Kidney (tissue), 14 donors: ENCODE data around the gene COL15A1. TPM values are rescaled to one million over a fixed set of nuclear protein-coding genes. Genes with fewer than 3 reads are reported as not detected.

Experiments used
- DNase-seq, 5 donors: peaks; one replicate each; pipeline ENCODE4 v3.0.0-alpha.2; 2013 to 2020
- FAIRE-seq: peaks from 2 replicates; lab custom pipeline; 2012; peaks lifted over from hg19 to GRCh38; lab: Jason Lieb, UNC
- H3K27ac ChIP-seq, 2 donors: one replicate each; pipeline ENCODE4 v1.7.0; 2013; ENCODE audit warnings: low read depth in 2 of 2, low read length in 2 of 2, inconsistent platforms in 1 of 2
- H3K27me3 ChIP-seq: one replicate; pipeline ENCODE4 v1.7.1; 2013; ENCODE audit warnings: low read length, inconsistent platforms; ENCODE audit not compliant: control insufficient read depth, insufficient read depth
- H3K36me3 ChIP-seq, 3 donors: one replicate each; pipeline versions ENCODE4 v1.7.0 to v1.7.1; 2013; ENCODE audit warnings: low read length in 3 of 3, control low read depth in 1 of 3, inconsistent platforms in 1 of 3; ENCODE audit not compliant: insufficient read depth in 3 of 3, control insufficient read depth in 2 of 3
- H3K4me1 ChIP-seq, 3 donors: one replicate each; pipeline versions ENCODE4 v1.7.0 to v1.7.1; 2013; ENCODE audit warnings: low read length in 3 of 3, inconsistent platforms in 1 of 3, low read depth in 1 of 3; ENCODE audit not compliant: control insufficient read depth in 2 of 3, insufficient read depth in 2 of 3
- H3K4me3 ChIP-seq, 3 donors: one replicate each; pipeline versions ENCODE4 v1.7.0 to v1.8.1; 2013; ENCODE audit warnings: low read length in 3 of 3, control low read depth in 1 of 3, inconsistent platforms in 1 of 3
- H3K9ac ChIP-seq, 3 donors: one replicate each; pipeline versions ENCODE4 v1.7.0 to v1.7.1; 2013; ENCODE audit warnings: low read length in 3 of 3, control low read depth in 1 of 3, inconsistent platforms in 1 of 3
- H3K9me3 ChIP-seq, 3 donors: one replicate each; pipeline versions ENCODE4 v1.7.0 to v1.7.1; 2013; ENCODE audit warnings: low read length in 3 of 3, control low read depth in 1 of 3, inconsistent platforms in 1 of 3; ENCODE audit not compliant: control insufficient read depth in 2 of 3, insufficient read depth in 1 of 3
- CTCF ChIP-seq: IDR thresholded peaks from 3 replicates; pipeline ENCODE4 v1.5.1; 2012; ENCODE audit warnings: mild to moderate bottlenecking, moderate library complexity, borderline replicate concordance; ENCODE audit not compliant: insufficient read depth; ENCODE audit errors: extremely low read depth
- intact Hi-C: fragments of 100-400 bp; cut with DNase I; formaldehyde crosslinking; loops from one replicate; pipeline ENCODE4 v1.11.1; 2022
- polyA plus RNA-seq: library from polyadenylated mRNA; stranded (reverse); fragments of 350-450 nt; fragmentation: Illumina TruSeq; extraction: RNeasy Lipid Tissue Mini Kit (QIAGEN cat#74804); gene quantifications from one replicate; pipeline ENCODE4 v1.2.3, GENCODE V29; 2014; ENCODE audit warnings: low read depth, low replicate concordance; ENCODE audit not compliant: insufficient read depth
- total RNA-seq: library from RNA; stranded (reverse); fragmentation: NEBNext Ultra II Directional; extraction: Animal tissue kit (Norgen Biotek cat#: 25700); gene quantifications from one replicate; pipeline ENCODE4 v1.2.1, GENCODE V29; 2021
- donor health status: control.
- donor health status: control.
- donor health status: control.
- donor health status: control.
- donor health status: control.
- donor health status: DM: yes; HTN: yes; CAD: no.
- donor health status: Normal renal cell carcinoma (clear cell type).

Gene COL15A1
- total and polyA plus RNA-seq, 2 donors from 2014 or later = 4.7 to 42.0 TPM

- no peak overlapping the region for H3K9ac ChIP-seq
- no peak overlapping the region for H3K4me3 ChIP-seq
- FAIRE-seq (no peak), DNase-seq (no peak)
- intact Hi-C loops = no loop called here
- no peak overlapping the region for H3K27ac ChIP-seq
- H3K4me1 ChIP-seq = peaks cover 0 to 10% (median 0%) of the 10 kb centered on the region in 3 donors
- H3K9me3 ChIP-seq = no peaks in the 10 kb centered on the region
- no peak for TF ChIP-seq CTCF
- no peaks in the 10 kb centered on the region for H3K36me3 ChIP-seq
- H3K27me3 ChIP-seq = no peaks in the 10 kb centered on the region
Observed at GRCh38 chr9:99119976-99120655, 176.4 kb downstream of the COL15A1 start.

Other genes starting within 250 kb of the COL15A1 start
- 0.06 TPM for gene GABBR2, start 235.0 kb upstream of the COL15A1 start, total RNA-seq
- not detected for gene GABBR2, start 235.0 kb upstream of the COL15A1 start, polyA plus RNA-seq
- gene ANKS6, start 147.4 kb upstream of the COL15A1 start, total RNA-seq = 31.8 TPM
- 22.0 TPM for gene ANKS6, start 147.4 kb upstream of the COL15A1 start, polyA plus RNA-seq
- gene GALNT12, start 136.2 kb upstream of the COL15A1 start, total RNA-seq = 10.8 TPM
- gene GALNT12, start 136.2 kb upstream of the COL15A1 start, polyA plus RNA-seq = 3.6 TPM
- 50.8 TPM for gene TGFBR1, start 161.2 kb downstream of the COL15A1 start, total RNA-seq
- gene TGFBR1, start 161.2 kb downstream of the COL15A1 start, polyA plus RNA-seq = 7.9 TPM